NCI-H69 (cell line): ENCODE data around the gene RIMS1.
"Not testable (repeated sequence)": the region's sequence is repeated elsewhere in the genome, so short reads cannot be mapped to it uniquely, and the experiment has no call there.

ENCODE experiments used
- DNase-seq: peaks from one replicate; lab custom pipeline; 2025; lab: John Stamatoyannopoulos, UW

RIMS1 gene

GRCh38 chr6:72335203-72335602, 448.9 kb downstream of the RIMS1 start:
- DNase-seq = not testable (repeated sequence)

GRCh38 chr6:72348926-72349325, 462.6 kb downstream of the RIMS1 start:
- DNase-seq = no peak

- peak; percentile 62 for DNase-seq
Measured at GRCh38 chr6:72350296-72350881, 464.0 kb downstream of the RIMS1 start.

GRCh38 chr6:72363844-72364740, 477.7 kb downstream of the RIMS1 start:
- no peak for DNase-seq

GRCh38 chr6:72365773-72366172, 479.4 kb downstream of the RIMS1 start:
- DNase-seq = no peak

GRCh38 chr6:72367439-72367838, 481.1 kb downstream of the RIMS1 start:
- no peak for DNase-seq

GRCh38 chr6:72371473-72371872, 485.1 kb downstream of the RIMS1 start:
- no peak for DNase-seq

GRCh38 chr6:72374172-72374571, 487.8 kb downstream of the RIMS1 start:
- DNase-seq = no peak

GRCh38 chr6:72374857-72375256, 488.5 kb downstream of the RIMS1 start:
- peak; percentile 73 for DNase-seq

- DNase-seq = no peak
Measured at GRCh38 chr6:72376736-72377135, 490.4 kb downstream of the RIMS1 start.

- DNase-seq = no peak
Measured at GRCh38 chr6:72381076-72381475, 494.7 kb downstream of the RIMS1 start.

- no peak for DNase-seq
Measured at GRCh38 chr6:72382602-72383529, 496.5 kb downstream of the RIMS1 start.

- DNase-seq = no peak
Measured at GRCh38 chr6:72386324-72386723, 500.0 kb downstream of the RIMS1 start.

- DNase-seq = no peak
Measured at GRCh38 chr6:72389698-72390097, 503.3 kb downstream of the RIMS1 start.

GRCh38 chr6:72390548-72390947, 504.2 kb downstream of the RIMS1 start:
- DNase-seq = no peak

GRCh38 chr6:72401865-72402264, 515.5 kb downstream of the RIMS1 start:
- no peak for DNase-seq

- no peak for DNase-seq
Measured at GRCh38 chr6:72403413-72403812, 517.1 kb downstream of the RIMS1 start.

GRCh38 chr6:72406517-72406916, 520.2 kb downstream of the RIMS1 start:
- DNase-seq = no peak

GRCh38 chr6:72410769-72411168, 524.4 kb downstream of the RIMS1 start:
- no peak for DNase-seq

GRCh38 chr6:72411872-72412708, 525.7 kb downstream of the RIMS1 start:
- peak; percentile 73 for DNase-seq

GRCh38 chr6:72412709-72413044, 526.3 kb downstream of the RIMS1 start:
- DNase-seq = no peak

- DNase-seq = no peak
Measured at GRCh38 chr6:72413884-72414283, 527.5 kb downstream of the RIMS1 start.
